GM12878 (cell line): ENCODE data around the gene AMN1. TPM values are rescaled to one million over a fixed set of nuclear protein-coding genes. Genes with fewer than 3 reads are reported as not detected.

Experiments
- ATAC-seq: fragments of 200-7000 bp; cut with Tn5 transposase; 3 replicates; pipeline ENCODE4 v1.9.1; 2020; ENCODE audit warnings: mild to moderate bottlenecking, moderate library complexity
- BruUV-seq: library from RNA; stranded (reverse); fragments of 400-500 nt; replicated peaks from 2 replicates; lab custom pipeline; 2021; lab: Mats Ljungman, UMichigan
- CTCF ChIA-PET: fragments of 300-600 bp; sonication (Branson Sonifier 250); formaldehyde crosslinking; extraction: SDS; loops from one replicate; lab custom pipeline; 2021; ENCODE audit warnings: inconsistent platforms; lab: Yijun Ruan, JAX
- POLR2A ChIA-PET: fragments of 350-600 bp; formaldehyde crosslinking; extraction: SDS; loops from one replicate; lab custom pipeline; 2021; ENCODE audit warnings: inconsistent platforms; lab: Charles Lee
- RAD21 ChIA-PET: fragments of 300-600 bp; sonication (Branson Sonifier 250); formaldehyde crosslinking; loops from one replicate; lab custom pipeline; 2023; ENCODE audit warnings: antibody characterized with exemption; ENCODE audit not compliant: unreplicated experiment; lab: Charles Lee
- SMC1A ChIA-PET: fragments of 300-600 bp; sonication (Branson Sonifier 250); formaldehyde crosslinking; loops from one replicate; lab custom pipeline; 2023; ENCODE audit not compliant: unreplicated experiment, uncharacterized antibody; lab: Charles Lee
- DNase-seq: peaks from one replicate; pipeline ENCODE4 v3.0.0-alpha.2; 2011; ENCODE audit warnings: low read depth, low spot score
- FAIRE-seq: peaks from 3 replicates; lab custom pipeline; 2011; peaks lifted over from hg19 to GRCh38; lab: Jason Lieb, UNC
- H2AFZ ChIP-seq: 2 replicates; pipeline ENCODE4 v1.6.0; 2011; ENCODE audit warnings: low read depth, low read length, control low read depth; ENCODE audit not compliant: control insufficient read depth
- H3K27ac ChIP-seq: 2 replicates; pipeline ENCODE4 v1.5.1; 2011; ENCODE audit warnings: control low read depth; ENCODE audit not compliant: control insufficient read depth, insufficient read depth
- H3K27me3 ChIP-seq, 2 experiments: replicated peaks in 1 of 2; 2 replicates each; pipeline versions ENCODE4 v1.6.0 to v1.6.1; 2011; ENCODE audit warnings: low read length in 1 of 2; ENCODE audit not compliant: control insufficient read depth in 2 of 2, insufficient read depth in 2 of 2
- H3K36me3 ChIP-seq, 2 experiments: 2 replicates each; pipeline ENCODE4 v1.5.1; 2011; ENCODE audit warnings: low read length in 1 of 2; ENCODE audit not compliant: control insufficient read depth in 2 of 2, insufficient read depth in 2 of 2
- H3K4me1 ChIP-seq: 2 replicates; pipeline ENCODE4 v1.6.1; 2011; ENCODE audit warnings: mild to moderate bottlenecking, low read length, moderate library complexity, mixed read lengths; ENCODE audit not compliant: control insufficient read depth, insufficient read depth
- H3K4me2 ChIP-seq: 2 replicates; pipeline ENCODE4 v1.6.0; 2011; ENCODE audit warnings: control low read depth; ENCODE audit not compliant: control insufficient read depth, insufficient read depth
- H3K4me3 ChIP-seq: fragments of 200-600 bp; sonication (generic); 2 replicates; pipeline ENCODE4 v1.5.1; 2016
- H3K79me2 ChIP-seq: 2 replicates; pipeline ENCODE4 v1.6.0; 2011; ENCODE audit warnings: low read length; ENCODE audit not compliant: control insufficient read depth, insufficient read depth
- H3K9ac ChIP-seq: 2 replicates; pipeline ENCODE4 v1.8.0; 2011; ENCODE audit warnings: low read length, control low read depth, mixed read lengths; ENCODE audit not compliant: control insufficient read depth, insufficient read depth
- H3K9me3 ChIP-seq: replicated peaks from 3 replicates; pipeline ENCODE4 v1.5.1; 2011; ENCODE audit warnings: mild to moderate bottlenecking, low read length; ENCODE audit not compliant: control insufficient read depth, insufficient read depth
- H4K20me1 ChIP-seq: 2 replicates; pipeline ENCODE4 v1.6.0; 2011; ENCODE audit not compliant: control insufficient read depth, insufficient read depth
- CHD1 ChIP-seq: IDR thresholded peaks from 2 replicates; pipeline ENCODE4 v1.6.1; 2012; ENCODE audit warnings: low read depth, low read length, improper control_type of control experiment
- CTCF ChIP-seq, 3 experiments: IDR thresholded peaks in 2 of 3; conservative IDR thresholded peaks in 1 of 3; 2 replicates each; pipeline ENCODE4 v1.5.1; 2011; ENCODE audit warnings: low read depth in 3 of 3, low read length in 3 of 3, mild to moderate bottlenecking in 3 of 3, control low read depth in 2 of 3, moderate library complexity in 2 of 3, inconsistent platforms in 1 of 3, mixed read lengths in 1 of 3; ENCODE audit not compliant: control insufficient read depth in 2 of 3, insufficient read depth in 1 of 3; ENCODE audit errors: extremely low read depth in 1 of 3
- HCFC1 ChIP-seq: fragments of 150-350 bp; IDR thresholded peaks from 2 replicates; pipeline ENCODE4 v1.6.1; 2014; ENCODE audit warnings: low read length
- KLF5 ChIP-seq: fragments of 450-650 bp; IDR thresholded peaks from 2 replicates; pipeline ENCODE4 v1.6.1; 2014; ENCODE audit warnings: mild to moderate bottlenecking; ENCODE audit not compliant: partially characterized antibody
- SPI1 ChIP-seq: IDR thresholded peaks from 2 replicates; pipeline ENCODE4 v1.6.1; 2011; ENCODE audit warnings: low read depth, mild to moderate bottlenecking, low read length, moderate library complexity, borderline replicate concordance; ENCODE audit not compliant: insufficient read depth
- TCF12 ChIP-seq: IDR thresholded peaks from 2 replicates; pipeline ENCODE4 v1.6.1; 2011; ENCODE audit warnings: low read depth, mild to moderate bottlenecking, low read length
- YBX1 ChIP-seq: fragments of 450-650 bp; IDR thresholded peaks from 2 replicates; pipeline ENCODE4 v1.6.1; 2016; ENCODE audit warnings: antibody characterized with exemption
- ZNF622 ChIP-seq: fragments of 450-650 bp; IDR thresholded peaks from 2 replicates; pipeline ENCODE4 v1.6.1; 2017; ENCODE audit warnings: mild to moderate bottlenecking, inconsistent platforms
- WGBS: methylation state at CpG from one replicate; pipeline ENCODE4 v1.1.6; 2016; ENCODE audit warnings: low lambda C conversion rate; ENCODE audit not compliant: insufficient replicate concordance, insufficient coverage; ENCODE audit errors: missing lambda C conversion rate; 5-methylcytosine and 5-hydroxymethylcytosine counted together
- in situ Hi-C: fragments of 300-500 bp; cut with MboI; formaldehyde crosslinking; loops from 9 replicates; pipeline ENCODE4 v1.14.3; 2018; ENCODE audit warnings: mixed read lengths
- intact Hi-C: fragments of 100-400 bp; cut with micrococcal nuclease; formaldehyde crosslinking; loops from one replicate; pipeline ENCODE4 v1.14.2; 2022; ENCODE audit not compliant: unreplicated experiment
- polyA plus RNA-seq, 11 experiments: library from polyadenylated mRNA; depleted of rRNA in 4 of 11; unstranded in 6 of 11; stranded (reverse) in 5 of 11; fragments of >200 nt; fragmentation: Nextera tagmentation in 4 of 11; fragmentation: Illumina TruSeq in 1 of 11; extraction: Ambion mirVana in 4 of 11; extraction: Trizol in 1 of 11; gene quantifications; 1 replicate in 1 of 11; 2 replicates in 10 of 11; pipeline versions ENCODE4 v1.2.1 to v1.2.3, GENCODE V29; 2011 to 2016; ENCODE audit warnings: inconsistent platforms in 2 of 11, missing spikeins in 2 of 11, low read depth in 1 of 11
- total RNA-seq, 4 experiments: library from RNA; depleted of rRNA in 3 of 4; stranded (reverse); fragments of >200 nt in 3 of 4; fragmentation: Illumina TruSeq in 1 of 4; extraction: Trizol in 1 of 4; gene quantifications; 2 replicates each; pipeline versions ENCODE4 v1.2.1 to v1.2.3, GENCODE V29; 2013 to 2021
- TF ChIP-seq, protein P1 (sequence below): fragments of 150-350 bp; IDR thresholded peaks from 2 replicates; pipeline ENCODE4 v1.6.1; 2016; ENCODE audit warnings: low read depth, low read length
- TF ChIP-seq, protein P2 (sequence below): fragments of 450-650 bp; IDR thresholded peaks from 2 replicates; pipeline ENCODE4 v1.6.1; 2017; ENCODE audit warnings: borderline replicate concordance
- TF ChIP-seq, protein P3 (sequence below): fragments of 450-650 bp; formaldehyde crosslinking; IDR thresholded peaks from 2 replicates; pipeline ENCODE4 v1.5.0; 2022; ENCODE audit warnings: mild to moderate bottlenecking, missing genetic modification characterization

AMN1 gene
- total and polyA plus RNA-seq, 10 of the 15 experiments (the other 5 are each of a cell fraction or from before 2014, with no cell fraction given) = 5.4 to 19.3 (median 9.3) TPM

DNA sequence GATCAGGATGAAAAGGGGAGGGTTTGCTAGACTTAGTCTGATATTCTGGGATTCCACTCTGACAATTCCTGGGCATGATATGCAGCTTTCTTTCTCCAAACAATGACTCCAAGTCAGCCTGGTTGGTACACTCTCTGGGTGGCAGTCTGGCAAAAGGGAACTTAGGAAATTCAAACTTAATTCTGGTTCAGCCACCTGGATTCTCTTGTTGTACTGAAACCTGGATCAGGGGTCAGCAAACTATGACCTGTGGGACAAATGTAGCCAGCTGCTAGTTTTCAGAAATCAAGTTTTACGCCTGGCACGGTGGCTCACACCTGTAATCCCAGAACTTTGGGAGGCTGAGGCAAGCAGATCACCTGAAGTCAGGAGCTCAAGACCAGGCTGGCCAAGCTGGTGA, 6.2 kb downstream of the AMN1 start:
- RAD21 ChIA-PET = interaction anchor here (0.6 to 3.6 kb wide), 10 partner anchors 11 to 436 kb away, joined by 3 to 21 read pairs (median 4); no protein-coding TSS in a partner anchor
- SMC1A ChIA-PET = interaction anchor here (0.9 to 4.2 kb wide), 10 partner anchors 8 to 1035 kb away, joined by 3 to 27 read pairs (median 6); no protein-coding TSS in a partner anchor
- Histone ChIP-seq H2AFZ (no peak overlapping the region; the same call in 1 of the 2 replicates), H3K9ac (no peak overlapping the region), H3K36me3 (no peaks in the 10 kb centered on the region), H3K27ac (peak overlapping the region; percentile 36), H3K4me1 (peaks cover 22% of the 10 kb centered on the region), H3K79me2 (peaks cover 3% of the 10 kb centered on the region; the same call in 1 of the 2 replicates), H3K4me3 (no peak overlapping the region; the same call in 1 of the 2 replicates), H3K9me3 (no peaks in the 10 kb centered on the region; the same call in 2 of the 3 replicates), H4K20me1 (no peaks in the 10 kb centered on the region), H3K4me2 (peak overlapping the region; percentile 51), H3K27me3 (no peaks in the 10 kb centered on the region)
- ATAC-seq = no peak
- no peak for FAIRE-seq
- CTCF ChIA-PET = interaction anchor here (0.8 to 1.7 kb wide), 3 partner anchors 9 to 238 kb away, joined by 3 to 4 read pairs (median 3); no protein-coding TSS in a partner anchor
- intact Hi-C loops = loop anchor here (2.0 to 10.0 kb wide), 2 partner anchors 36 to 172 kb away; no protein-coding TSS in a partner anchor
- no TSS peak for BruUV-seq
- 88% methylated on average over 2 of the region's 2 CpGs for WGBS
- in situ Hi-C loops = no loop called here
- DNase-seq = no peak
- POLR2A ChIA-PET = interaction anchor here (0.8 kb wide), 1 partner anchor 27 kb away, joined by 5 read pairs; no protein-coding TSS in a partner anchor
- no peak for TF ChIP-seq TCF12
- TF ChIP-seq, protein P1, sequence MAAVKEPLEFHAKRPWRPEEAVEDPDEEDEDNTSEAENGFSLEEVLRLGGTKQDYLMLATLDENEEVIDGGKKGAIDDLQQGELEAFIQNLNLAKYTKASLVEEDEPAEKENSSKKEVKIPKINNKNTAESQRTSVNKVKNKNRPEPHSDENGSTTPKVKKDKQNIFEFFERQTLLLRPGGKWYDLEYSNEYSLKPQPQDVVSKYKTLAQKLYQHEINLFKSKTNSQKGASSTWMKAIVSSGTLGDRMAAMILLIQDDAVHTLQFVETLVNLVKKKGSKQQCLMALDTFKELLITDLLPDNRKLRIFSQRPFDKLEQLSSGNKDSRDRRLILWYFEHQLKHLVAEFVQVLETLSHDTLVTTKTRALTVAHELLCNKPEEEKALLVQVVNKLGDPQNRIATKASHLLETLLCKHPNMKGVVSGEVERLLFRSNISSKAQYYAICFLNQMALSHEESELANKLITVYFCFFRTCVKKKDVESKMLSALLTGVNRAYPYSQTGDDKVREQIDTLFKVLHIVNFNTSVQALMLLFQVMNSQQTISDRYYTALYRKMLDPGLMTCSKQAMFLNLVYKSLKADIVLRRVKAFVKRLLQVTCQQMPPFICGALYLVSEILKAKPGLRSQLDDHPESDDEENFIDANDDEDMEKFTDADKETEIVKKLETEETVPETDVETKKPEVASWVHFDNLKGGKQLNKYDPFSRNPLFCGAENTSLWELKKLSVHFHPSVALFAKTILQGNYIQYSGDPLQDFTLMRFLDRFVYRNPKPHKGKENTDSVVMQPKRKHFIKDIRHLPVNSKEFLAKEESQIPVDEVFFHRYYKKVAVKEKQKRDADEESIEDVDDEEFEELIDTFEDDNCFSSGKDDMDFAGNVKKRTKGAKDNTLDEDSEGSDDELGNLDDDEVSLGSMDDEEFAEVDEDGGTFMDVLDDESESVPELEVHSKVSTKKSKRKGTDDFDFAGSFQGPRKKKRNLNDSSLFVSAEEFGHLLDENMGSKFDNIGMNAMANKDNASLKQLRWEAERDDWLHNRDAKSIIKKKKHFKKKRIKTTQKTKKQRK = no peak
- no peak for TF ChIP-seq ZNF622
- TF ChIP-seq CTCF (IDR thresholded peaks at IDR 0.05 in 2 of 3, conservative IDR thresholded peaks at IDR 0.05 in 1 of 3; ENCODE audit: control insufficient read depth in 2 of 3, extremely low read depth in 1 of 3, insufficient read depth in 1 of 3, low read depth in 3 of 3, low read length in 3 of 3) = no peak
- TF ChIP-seq SPI1 = no peak
- TF ChIP-seq KLF5 = no peak
- no peak for TF ChIP-seq HCFC1
- TF ChIP-seq CHD1 = no peak
- TF ChIP-seq YBX1 = no peak
- TF ChIP-seq, protein P2, sequence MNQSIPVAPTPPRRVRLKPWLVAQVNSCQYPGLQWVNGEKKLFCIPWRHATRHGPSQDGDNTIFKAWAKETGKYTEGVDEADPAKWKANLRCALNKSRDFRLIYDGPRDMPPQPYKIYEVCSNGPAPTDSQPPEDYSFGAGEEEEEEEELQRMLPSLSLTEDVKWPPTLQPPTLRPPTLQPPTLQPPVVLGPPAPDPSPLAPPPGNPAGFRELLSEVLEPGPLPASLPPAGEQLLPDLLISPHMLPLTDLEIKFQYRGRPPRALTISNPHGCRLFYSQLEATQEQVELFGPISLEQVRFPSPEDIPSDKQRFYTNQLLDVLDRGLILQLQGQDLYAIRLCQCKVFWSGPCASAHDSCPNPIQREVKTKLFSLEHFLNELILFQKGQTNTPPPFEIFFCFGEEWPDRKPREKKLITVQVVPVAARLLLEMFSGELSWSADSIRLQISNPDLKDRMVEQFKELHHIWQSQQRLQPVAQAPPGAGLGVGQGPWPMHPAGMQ = no peak
- TF ChIP-seq, protein P3, sequence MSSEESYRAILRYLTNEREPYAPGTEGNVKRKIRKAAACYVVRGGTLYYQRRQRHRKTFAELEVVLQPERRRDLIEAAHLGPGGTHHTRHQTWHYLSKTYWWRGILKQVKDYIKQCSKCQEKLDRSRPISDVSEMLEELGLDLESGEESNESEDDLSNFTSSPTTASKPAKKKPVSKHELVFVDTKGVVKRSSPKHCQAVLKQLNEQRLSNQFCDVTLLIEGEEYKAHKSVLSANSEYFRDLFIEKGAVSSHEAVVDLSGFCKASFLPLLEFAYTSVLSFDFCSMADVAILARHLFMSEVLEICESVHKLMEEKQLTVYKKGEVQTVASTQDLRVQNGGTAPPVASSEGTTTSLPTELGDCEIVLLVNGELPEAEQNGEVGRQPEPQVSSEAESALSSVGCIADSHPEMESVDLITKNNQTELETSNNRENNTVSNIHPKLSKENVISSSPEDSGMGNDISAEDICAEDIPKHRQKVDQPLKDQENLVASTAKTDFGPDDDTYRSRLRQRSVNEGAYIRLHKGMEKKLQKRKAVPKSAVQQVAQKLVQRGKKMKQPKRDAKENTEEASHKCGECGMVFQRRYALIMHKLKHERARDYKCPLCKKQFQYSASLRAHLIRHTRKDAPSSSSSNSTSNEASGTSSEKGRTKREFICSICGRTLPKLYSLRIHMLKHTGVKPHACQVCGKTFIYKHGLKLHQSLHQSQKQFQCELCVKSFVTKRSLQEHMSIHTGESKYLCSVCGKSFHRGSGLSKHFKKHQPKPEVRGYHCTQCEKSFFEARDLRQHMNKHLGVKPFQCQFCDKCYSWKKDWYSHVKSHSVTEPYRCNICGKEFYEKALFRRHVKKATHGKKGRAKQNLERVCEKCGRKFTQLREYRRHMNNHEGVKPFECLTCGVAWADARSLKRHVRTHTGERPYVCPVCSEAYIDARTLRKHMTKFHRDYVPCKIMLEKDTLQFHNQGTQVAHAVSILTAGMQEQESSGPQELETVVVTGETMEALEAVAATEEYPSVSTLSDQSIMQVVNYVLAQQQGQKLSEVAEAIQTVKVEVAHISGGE (CRISPR knock-in tag) = no peak
